Activated CD4-positive, CD25-positive, alpha-beta regulatory T cell treated with anti-CD3 and anti-CD28 coated beads, Interleukin-2, amount 50 U/mL, for 16 hours (primary cell): ENCODE results near the gene PCED1B.
"Not testable (repeated sequence)": the region's sequence is repeated elsewhere in the genome, so short reads cannot be mapped to it uniquely, and the experiment has no call there.

Experiments used
- DNase-seq: peaks from one replicate; pipeline ENCODE4 v3.0.0-alpha.2; 2020; ENCODE audit warnings: low read depth, low spot score

PCED1B gene

DNA sequence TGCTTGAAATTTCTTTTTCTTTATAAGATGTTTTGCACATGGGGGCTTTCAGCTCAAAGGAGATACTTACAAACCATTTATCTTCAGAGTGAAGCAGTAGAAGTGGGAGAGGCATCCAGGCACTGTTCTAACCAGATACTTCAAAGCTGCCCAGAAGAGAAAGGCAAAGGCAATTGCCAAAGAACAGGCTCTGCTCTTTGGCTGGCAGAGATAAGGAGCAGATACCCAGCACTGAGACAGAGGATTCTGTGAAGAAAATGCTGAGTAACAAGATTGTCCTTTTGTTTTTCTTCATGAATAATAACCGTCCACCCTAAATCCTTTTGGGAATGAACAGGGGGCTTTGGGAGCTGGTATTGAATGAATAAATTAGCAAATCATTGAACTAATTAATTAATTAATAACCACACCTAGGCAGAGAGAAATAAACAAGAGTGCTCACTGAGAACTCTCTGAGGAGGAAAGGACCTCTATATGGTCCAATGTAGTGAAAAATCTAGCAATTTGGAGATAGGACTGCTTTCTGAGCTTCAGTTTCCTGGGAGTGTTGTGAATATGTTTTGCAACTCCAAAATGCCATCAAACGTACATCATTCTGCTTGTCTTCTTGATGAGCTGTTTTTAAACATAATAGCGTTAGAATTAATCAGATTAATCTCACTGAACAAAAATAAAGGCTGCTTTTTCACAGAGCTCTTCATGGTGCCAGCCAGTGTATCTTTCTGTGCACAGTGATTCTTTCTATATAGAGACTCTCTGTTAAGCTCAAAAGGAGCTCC, 193.2 kb downstream of the PCED1B start:
- DNase-seq = no peak

GRCh38 chr12:47273191-47273626, 193.8 kb downstream of the PCED1B start:
- no peak for DNase-seq

DNA sequence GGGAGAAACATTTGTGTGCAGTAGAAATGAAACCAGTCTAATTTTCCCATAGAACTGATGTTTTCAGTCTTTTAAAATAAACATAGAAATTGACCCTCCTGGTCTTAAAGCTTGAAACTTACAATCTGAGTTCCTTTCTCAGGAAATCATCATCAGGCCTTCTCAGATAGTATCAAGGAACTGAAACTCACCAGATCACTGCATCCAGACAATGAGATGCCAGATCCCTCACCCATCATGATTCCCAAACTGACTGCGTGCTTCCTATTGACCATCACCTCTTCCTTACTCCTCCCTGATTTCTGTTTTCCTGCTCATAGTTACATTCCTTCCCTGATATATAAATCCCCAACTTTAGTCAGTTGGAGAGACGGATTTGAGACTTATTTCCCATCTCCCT, 195.3 kb downstream of the PCED1B start:
- no peak for DNase-seq

DNA sequence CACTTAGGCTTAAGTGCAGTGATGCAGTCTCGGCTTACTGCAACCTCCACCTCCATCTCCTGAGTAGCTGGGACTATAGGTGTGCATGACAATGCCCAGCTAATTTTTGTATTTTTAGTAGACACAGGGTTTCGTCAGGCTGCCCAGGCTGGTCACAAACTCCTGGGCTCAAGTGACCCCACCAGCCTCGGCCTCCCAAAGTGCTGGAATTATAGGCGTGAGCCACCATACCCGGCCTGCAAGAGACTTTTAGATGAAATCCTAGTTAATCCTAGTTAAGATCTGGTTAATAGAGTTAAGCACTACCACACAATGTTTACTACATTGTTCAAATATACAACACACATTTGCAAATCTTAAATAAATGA, 196.8 kb downstream of the PCED1B start:
- DNase-seq = no peak

GRCh38 chr12:47276621-47277309, 197.3 kb downstream of the PCED1B start:
- peak; percentile 23 for DNase-seq

DNA sequence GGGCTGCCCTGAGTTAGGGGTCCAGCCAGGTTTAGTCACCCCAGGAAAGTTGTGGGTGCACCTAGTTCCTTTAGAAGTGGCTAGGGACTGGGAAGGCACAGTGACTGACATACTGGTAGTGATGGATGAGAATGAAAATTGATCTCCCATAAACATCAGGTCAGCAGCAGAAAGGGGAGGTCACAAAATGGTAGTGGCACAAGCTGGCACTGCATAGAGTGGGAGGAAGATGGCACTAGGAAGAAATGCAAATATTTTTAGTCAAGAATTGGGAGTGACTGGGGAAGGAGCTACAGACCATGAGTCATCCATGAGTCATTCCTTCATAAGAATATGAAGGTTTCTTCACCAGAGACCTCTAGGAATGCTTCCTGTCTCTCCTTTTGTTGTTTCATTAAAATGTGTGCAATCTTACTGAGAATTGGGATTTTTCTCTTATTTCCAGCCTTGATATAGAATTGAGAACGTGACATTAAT, 198.6 kb downstream of the PCED1B start:
- DNase-seq = no peak

- DNase-seq = not testable (repeated sequence)
These were observed 200.3 kb downstream of the PCED1B start for GRCh38 chr12:47279758-47280157.

GRCh38 chr12:47280543-47281300, 201.3 kb downstream of the PCED1B start:
- DNase-seq = no peak

- DNase-seq = no peak
These were observed 202.3 kb downstream of the PCED1B start for GRCh38 chr12:47281667-47282171.

- no peak for DNase-seq
These were observed 202.8 kb downstream of the PCED1B start for GRCh38 chr12:47282206-47282605.
